ENCODE results near the gene TDP2.
A peak's percentile ranks its signal among the peaks of the same experiment; 100 is the strongest.
"Not testable (repeated sequence)": the region's sequence is repeated elsewhere in the genome, so short reads cannot be mapped to it uniquely, and the experiment has no call there.

TDP2 gene

GRCh38 chr6:24691550-24691949 lies 24.9 kb upstream of the TDP2 start:
- H3K27ac Mint-ChIP-seq, result no peak overlapping the region

GRCh38 chr6:24690593-24690992 lies 23.9 kb upstream of the TDP2 start:
- peaks cover 12% of the 10 kb centered on the region for H3K36me3 Mint-ChIP-seq
- ATAC-seq, result no peak

More at GRCh38 chr6:24691550-24691949, 24.9 kb upstream of the TDP2 start:
- Mint-ChIP-seq H3K9me3 (no peaks in the 10 kb centered on the region), H3K4me3 (no peak overlapping the region), H3K27me3 (no peaks in the 10 kb centered on the region), H3K36me3 (peaks cover 10% of the 10 kb centered on the region), H3K4me1 (peaks cover 6% of the 10 kb centered on the region)
- no peak for ATAC-seq

GRCh38 chr6:24689964-24690363 lies 23.3 kb upstream of the TDP2 start:
- no peaks in the 10 kb centered on the region for H3K9me3 Mint-ChIP-seq
- H3K36me3 Mint-ChIP-seq, result peaks cover 12% of the 10 kb centered on the region
- H3K27me3 Mint-ChIP-seq, result no peaks in the 10 kb centered on the region
- H3K27ac Mint-ChIP-seq, result no peak overlapping the region
- H3K4me1 Mint-ChIP-seq, result no peaks in the 10 kb centered on the region
- no peak for ATAC-seq
- no peak overlapping the region for H3K4me3 Mint-ChIP-seq

More at GRCh38 chr6:24690593-24690992, 23.9 kb upstream of the TDP2 start:
- H3K9me3 Mint-ChIP-seq, result no peaks in the 10 kb centered on the region
- H3K27me3 Mint-ChIP-seq, result no peaks in the 10 kb centered on the region
- H3K4me1 Mint-ChIP-seq, result peaks cover 4% of the 10 kb centered on the region
- H3K27ac Mint-ChIP-seq, result no peak overlapping the region
- H3K4me3 Mint-ChIP-seq, result no peak overlapping the region

GRCh38 chr6:24686946-24687345 lies 20.2 kb upstream of the TDP2 start:
- ATAC-seq, result no peak
- H3K4me3 Mint-ChIP-seq, result no peak overlapping the region
- no peak overlapping the region for H3K27ac Mint-ChIP-seq
- H3K4me1 Mint-ChIP-seq, result no peaks in the 10 kb centered on the region
- no peaks in the 10 kb centered on the region for H3K9me3 Mint-ChIP-seq
- no peaks in the 10 kb centered on the region for H3K27me3 Mint-ChIP-seq
- H3K36me3 Mint-ChIP-seq, result peaks cover 19% of the 10 kb centered on the region

GRCh38 chr6:24686408-24686807 lies 19.7 kb upstream of the TDP2 start:
- Mint-ChIP-seq H3K4me3 (no peak overlapping the region), H3K36me3 (peaks cover 24% of the 10 kb centered on the region), H3K27me3 (no peaks in the 10 kb centered on the region), H3K27ac (no peak overlapping the region), H3K9me3 (no peaks in the 10 kb centered on the region), H3K4me1 (no peaks in the 10 kb centered on the region)
- no peak for ATAC-seq

- Mint-ChIP-seq H3K4me1 (peaks cover 8% of the 10 kb centered on the region), H3K27me3 (no peaks in the 10 kb centered on the region), H3K36me3 (peaks cover 25% of the 10 kb centered on the region), H3K9me3 (no peaks in the 10 kb centered on the region), H3K27ac (no peak overlapping the region), H3K4me3 (no peak overlapping the region)
- no peak for ATAC-seq
These were observed 16.9 kb upstream of the TDP2 start for GRCh38 chr6:24683297-24684296.

GRCh38 chr6:24680582-24680981 lies 13.9 kb upstream of the TDP2 start:
- H3K36me3 Mint-ChIP-seq, result peaks cover 13% of the 10 kb centered on the region

GRCh38 chr6:24678792-24679352 lies 12.2 kb upstream of the TDP2 start:
- H3K9me3 Mint-ChIP-seq, H3K27ac Mint-ChIP-seq, H3K4me1 Mint-ChIP-seq, ATAC-seq, H3K4me3 Mint-ChIP-seq, H3K27me3 Mint-ChIP-seq: not testable (repeated sequence)
- peaks cover 16% of the 10 kb centered on the region for H3K36me3 Mint-ChIP-seq

More at GRCh38 chr6:24680582-24680981, 13.9 kb upstream of the TDP2 start:
- Mint-ChIP-seq H3K27me3 (no peaks in the 10 kb centered on the region), H3K4me1 (peaks cover 8% of the 10 kb centered on the region), H3K9me3 (no peaks in the 10 kb centered on the region), H3K4me3 (no peak overlapping the region), H3K27ac (no peak overlapping the region)
- no peak for ATAC-seq

GRCh38 chr6:24673625-24674024 lies 6.9 kb upstream of the TDP2 start:
- Mint-ChIP-seq H3K27ac (no peak overlapping the region), H3K9me3 (no peaks in the 10 kb centered on the region), H3K4me3 (no peak overlapping the region), H3K4me1 (peaks cover 6% of the 10 kb centered on the region), H3K36me3 (peaks cover 27% of the 10 kb centered on the region), H3K27me3 (no peaks in the 10 kb centered on the region)
- ATAC-seq, result no peak

- H3K4me1 Mint-ChIP-seq, result peaks cover 10% of the 10 kb centered on the region
- H3K27me3 Mint-ChIP-seq, result no peaks in the 10 kb centered on the region
- no peak overlapping the region for H3K27ac Mint-ChIP-seq
- no peak for ATAC-seq
- peaks cover 27% of the 10 kb centered on the region for H3K36me3 Mint-ChIP-seq
- no peaks in the 10 kb centered on the region for H3K9me3 Mint-ChIP-seq
- H3K4me3 Mint-ChIP-seq, result no peak overlapping the region
These were observed 6.0 kb upstream of the TDP2 start for GRCh38 chr6:24672620-24673182.

GRCh38 chr6:24671077-24671476 lies 4.4 kb upstream of the TDP2 start:
- Mint-ChIP-seq H3K36me3 (peaks cover 27% of the 10 kb centered on the region), H3K4me1 (peaks cover 20% of the 10 kb centered on the region)
- not testable (repeated sequence) for H3K9me3 Mint-ChIP-seq, ATAC-seq, H3K27me3 Mint-ChIP-seq, H3K4me3 Mint-ChIP-seq, H3K27ac Mint-ChIP-seq

GRCh38 chr6:24670492-24670891 lies 3.8 kb upstream of the TDP2 start:
- peaks cover 27% of the 10 kb centered on the region for H3K36me3 Mint-ChIP-seq
- not testable (repeated sequence) for ATAC-seq, H3K9me3 Mint-ChIP-seq, H3K27me3 Mint-ChIP-seq, H3K27ac Mint-ChIP-seq, H3K4me3 Mint-ChIP-seq
- peaks cover 26% of the 10 kb centered on the region for H3K4me1 Mint-ChIP-seq

- H3K27ac Mint-ChIP-seq, result no peak overlapping the region
- no peak for ATAC-seq
- H3K4me3 Mint-ChIP-seq, result no peak overlapping the region
- H3K9me3 Mint-ChIP-seq, result no peaks in the 10 kb centered on the region
- peaks cover 30% of the 10 kb centered on the region for H3K36me3 Mint-ChIP-seq
- peaks cover 39% of the 10 kb centered on the region for H3K4me1 Mint-ChIP-seq
- H3K27me3 Mint-ChIP-seq, result no peaks in the 10 kb centered on the region
These were observed 2.3 kb upstream of the TDP2 start for GRCh38 chr6:24668997-24669361.

- peaks cover 31% of the 10 kb centered on the region for H3K36me3 Mint-ChIP-seq
- not testable (repeated sequence) for H3K27me3 Mint-ChIP-seq, H3K27ac Mint-ChIP-seq, H3K9me3 Mint-ChIP-seq, ATAC-seq
- H3K4me1 Mint-ChIP-seq, result peaks cover 45% of the 10 kb centered on the region
- H3K4me3 Mint-ChIP-seq, result peak overlapping the region; percentile 92
These were observed 1.6 kb upstream of the TDP2 start for GRCh38 chr6:24668066-24668996.

GRCh38 chr6:24667378-24667803 lies 692 bp upstream of the TDP2 start:
- Mint-ChIP-seq H3K4me1 (peaks cover 45% of the 10 kb centered on the region), H3K27ac (peak overlapping the region; percentile 98), H3K36me3 (peaks cover 41% of the 10 kb centered on the region), H3K27me3 (no peaks in the 10 kb centered on the region), H3K9me3 (no peaks in the 10 kb centered on the region), H3K4me3 (peak overlapping the region; percentile 92)
- ATAC-seq, result no peak

Data from stimulated activated memory B cell treated with anti-CD40 and anti-IgM and Interleukin-4, amounts not matched to agents 10 μg/mL and 1 μg/mL and 100 μg/mL, for 72 hours (primary cell).